ENCODE results near the gene MIOX.

Gene MIOX

GRCh38 chr22:50505276-50505775 lies 18.7 kb downstream of the MIOX start:
- no peak for TF ChIP-seq CTCF (conservative IDR thresholded peaks at IDR 0.05; ENCODE audit: low read length)
- no peak overlapping the region for H3K4me3 ChIP-seq (ENCODE audit: low read length)
- DNase-seq (ENCODE audit: low read depth) = no peak

GRCh38 chr22:50505776-50506610 lies 19.3 kb downstream of the MIOX start:
- H3K4me3 ChIP-seq (ENCODE audit: low read length) = peak overlapping the region; percentile 97
- no peak for DNase-seq (ENCODE audit: low read depth)
- no peak for TF ChIP-seq CTCF (conservative IDR thresholded peaks at IDR 0.05; ENCODE audit: low read length)

GRCh38 chr22:50506611-50507420 lies 20.2 kb downstream of the MIOX start:
- DNase-seq (ENCODE audit: low read depth) = no peak
- no peak for TF ChIP-seq CTCF (conservative IDR thresholded peaks at IDR 0.05; ENCODE audit: low read length)
- H3K4me3 ChIP-seq (ENCODE audit: low read length) = peak overlapping the region; percentile 97

GRCh38 chr22:50507421-50507990 lies 20.8 kb downstream of the MIOX start, which contains the start of gene LMF2:
Gene LMF2, minus strand, starts transcription at chr22:50507702. Its CDS starts 27 bp downstream, at chr22:50507675.
- TF ChIP-seq CTCF (conservative IDR thresholded peaks at IDR 0.05; ENCODE audit: low read length) = no peak
- H3K4me3 ChIP-seq (ENCODE audit: low read length) = peak within 1 kb of the TSS; percentile 97
- DNase-seq (ENCODE audit: low read depth) = no peak

- peak within 1 kb of the TSS; percentile 97 for H3K4me3 ChIP-seq (ENCODE audit: low read length)
- no peak for TF ChIP-seq CTCF (conservative IDR thresholded peaks at IDR 0.05; ENCODE audit: low read length)
- DNase-seq (ENCODE audit: low read depth) = peak; percentile 94
These were observed 21.6 kb downstream of the MIOX start, which contains the start of gene NCAPH2 for GRCh38 chr22:50507991-50508884. Gene NCAPH2, plus strand, starts transcription at chr22:50508224. Its CDS starts 114 bp downstream, at chr22:50508338.

- TF ChIP-seq CTCF (conservative IDR thresholded peaks at IDR 0.05; ENCODE audit: low read length) = no peak
- H3K4me3 ChIP-seq (ENCODE audit: low read length) = peak overlapping the region; percentile 86
- no peak for DNase-seq (ENCODE audit: low read depth)
These were observed 22.2 kb downstream of the MIOX start for GRCh38 chr22:50508897-50509296.

Data from AG10803 (cell line).